Panc1 (cell line): Measurements from ENCODE around the gene ATP13A4.

Experiments used
- TCF7L2 ChIP-seq: IDR thresholded peaks from 2 replicates; pipeline ENCODE4 v1.6.1; 2011; ENCODE audit warnings: mild to moderate bottlenecking, low read depth, low read length, inconsistent platforms
- TF ChIP-seq, protein P1 (sequence below): fragments of 450-650 bp; IDR thresholded peaks from 2 replicates; pipeline ENCODE4 v1.5.1; 2017; ENCODE audit warnings: mild to moderate bottlenecking

DNA sequence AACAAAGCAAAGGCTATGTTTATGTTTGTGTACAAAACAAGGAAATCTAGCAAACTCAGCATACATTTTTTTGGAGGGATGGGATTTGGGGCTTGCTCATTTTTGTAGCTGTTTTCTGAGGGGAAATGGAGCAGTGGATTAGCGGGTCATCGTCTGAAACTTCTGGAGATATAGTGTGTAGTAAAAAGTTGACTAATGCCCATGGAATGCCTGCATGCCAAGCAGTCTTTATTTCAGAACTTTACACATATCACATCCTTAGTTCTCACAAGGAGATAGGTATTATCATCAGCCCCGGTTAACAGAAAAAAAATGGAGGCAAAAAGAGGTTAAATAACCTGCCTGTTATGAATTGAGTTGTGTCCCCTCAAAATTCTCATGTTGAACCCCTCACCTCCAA lies 47.1 kb downstream of the ATP13A4 start:
- TF ChIP-seq TCF7L2 = no peak
- TF ChIP-seq, protein P1, sequence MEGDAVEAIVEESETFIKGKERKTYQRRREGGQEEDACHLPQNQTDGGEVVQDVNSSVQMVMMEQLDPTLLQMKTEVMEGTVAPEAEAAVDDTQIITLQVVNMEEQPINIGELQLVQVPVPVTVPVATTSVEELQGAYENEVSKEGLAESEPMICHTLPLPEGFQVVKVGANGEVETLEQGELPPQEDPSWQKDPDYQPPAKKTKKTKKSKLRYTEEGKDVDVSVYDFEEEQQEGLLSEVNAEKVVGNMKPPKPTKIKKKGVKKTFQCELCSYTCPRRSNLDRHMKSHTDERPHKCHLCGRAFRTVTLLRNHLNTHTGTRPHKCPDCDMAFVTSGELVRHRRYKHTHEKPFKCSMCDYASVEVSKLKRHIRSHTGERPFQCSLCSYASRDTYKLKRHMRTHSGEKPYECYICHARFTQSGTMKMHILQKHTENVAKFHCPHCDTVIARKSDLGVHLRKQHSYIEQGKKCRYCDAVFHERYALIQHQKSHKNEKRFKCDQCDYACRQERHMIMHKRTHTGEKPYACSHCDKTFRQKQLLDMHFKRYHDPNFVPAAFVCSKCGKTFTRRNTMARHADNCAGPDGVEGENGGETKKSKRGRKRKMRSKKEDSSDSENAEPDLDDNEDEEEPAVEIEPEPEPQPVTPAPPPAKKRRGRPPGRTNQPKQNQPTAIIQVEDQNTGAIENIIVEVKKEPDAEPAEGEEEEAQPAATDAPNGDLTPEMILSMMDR = no peak
